Esophagus (tissue), 2 donors: ENCODE results near the gene CDKN2C. TPM values are rescaled to one million over a fixed set of nuclear protein-coding genes. Genes with fewer than 3 reads are reported as not detected.

ENCODE experiments used
- H3K27ac ChIP-seq, 2 donors: one replicate each; pipeline ENCODE4 v1.5.1; 2013; ENCODE audit warnings: low read depth in 2 of 2, mild to moderate bottlenecking in 2 of 2, inconsistent platforms in 1 of 2, low read length in 1 of 2, moderate library complexity in 1 of 2
- H3K27me3 ChIP-seq, 2 donors: one replicate each; pipeline ENCODE4 v1.6.1; 2013; ENCODE audit warnings: low read length in 2 of 2, control low read depth in 1 of 2, mild to moderate bottlenecking in 1 of 2; ENCODE audit not compliant: insufficient read depth in 2 of 2, control insufficient read depth in 1 of 2
- H3K36me3 ChIP-seq, 2 donors: one replicate each; pipeline ENCODE4 v1.6.1; 2013; ENCODE audit warnings: low read length in 1 of 2; ENCODE audit not compliant: control insufficient read depth in 2 of 2, insufficient read depth in 2 of 2
- H3K4me1 ChIP-seq, 2 donors: one replicate each; pipeline ENCODE4 v1.6.1; 2013; ENCODE audit warnings: low read length in 1 of 2; ENCODE audit not compliant: control insufficient read depth in 2 of 2, insufficient read depth in 2 of 2
- H3K4me3 ChIP-seq, 2 donors: one replicate each; pipeline ENCODE4 v1.5.1; 2013; ENCODE audit warnings: low read length in 2 of 2, mild to moderate bottlenecking in 2 of 2, low read depth in 1 of 2, moderate library complexity in 1 of 2
- H3K9me3 ChIP-seq, 2 donors: one replicate each; pipeline ENCODE4 v1.6.1; 2013; ENCODE audit warnings: mild to moderate bottlenecking in 2 of 2, low read depth in 1 of 2, low read length in 1 of 2, moderate library complexity in 1 of 2; ENCODE audit not compliant: control insufficient read depth in 2 of 2, insufficient read depth in 1 of 2
- WGBS, 2 donors: extraction: QIAGEN DNeasy Blood & Tissue Kit; methylation state at CpG; one replicate each; pipeline ENCODE4 v1.1.7; 2013; 5-methylcytosine and 5-hydroxymethylcytosine counted together
- polyA plus RNA-seq, 2 donors: library from polyadenylated mRNA; stranded (reverse); fragments of 200-250 nt; gene quantifications; one replicate each; pipeline ENCODE4 v1.2.3, GENCODE V29; 2013
- donor health status: healthy with polysubstance abuse.
- donor health status: Bipolar disorder and iron deficiency.

The CDKN2C gene
- polyA plus RNA-seq, 2 donors: 9.3 to 15.7 TPM

- Histone ChIP-seq H3K27ac (peak overlapping the region; percentile 92 to 93), H3K4me1 (peaks cover 0 to 4% of the 10 kb centered on the region in 2 donors), H3K4me3 (peak overlapping the region; percentile 78 to 95), H3K27me3 (no peaks in the 10 kb centered on the region), H3K9me3 (no peaks in the 10 kb centered on the region), H3K36me3 (peaks cover 0 to 2% of the 10 kb centered on the region in 2 donors)
- 3 to 6% methylated on average over 41 to 42 of the region's 42 CpGs for WGBS, 2 donors
These were observed 8.3 kb downstream of the CDKN2C start for GRCh38 chr1:50978144-50978851.

DNA sequence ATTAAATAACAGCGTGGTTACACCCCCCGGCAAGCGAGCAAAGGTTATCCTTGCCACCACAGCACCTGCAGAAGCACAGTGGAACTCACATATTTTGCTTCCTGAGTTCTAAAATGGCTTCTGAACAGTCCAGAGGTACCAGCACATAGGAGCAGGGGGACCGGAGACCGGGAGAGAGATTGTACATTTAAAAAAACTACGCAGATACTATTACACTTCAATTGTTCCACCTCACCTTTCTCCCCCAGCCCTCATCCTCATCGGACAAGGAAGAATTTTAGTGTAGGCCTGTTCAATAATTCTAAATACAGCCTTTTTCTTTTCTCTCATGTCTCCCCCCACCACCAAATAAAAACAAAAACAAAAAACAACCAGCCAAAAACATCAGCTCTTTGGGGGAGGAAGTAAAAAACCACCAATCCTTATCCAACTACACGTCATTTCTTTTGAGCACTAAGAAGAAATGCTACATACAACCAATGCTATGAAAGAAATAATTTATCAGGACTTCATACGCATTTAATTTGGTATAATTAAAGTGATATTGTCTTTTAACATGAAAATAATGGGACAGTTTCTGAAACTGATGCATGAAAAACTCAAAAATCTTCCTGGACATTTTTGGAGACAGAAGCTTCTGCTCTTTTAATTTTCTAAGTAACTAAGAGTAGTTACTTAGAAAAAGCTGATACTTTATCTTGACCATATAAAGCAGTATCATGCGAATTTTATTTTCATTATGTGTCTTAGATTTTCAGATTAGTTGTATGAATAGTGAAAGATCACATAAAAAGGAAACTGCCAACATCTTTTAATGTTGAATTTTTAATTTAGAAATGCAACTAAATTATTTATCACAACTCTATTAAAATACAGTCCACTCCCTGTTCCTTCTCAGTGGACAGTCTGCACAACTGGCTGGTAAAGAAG is 9.1 kb downstream of the CDKN2C start:
- H3K36me3 ChIP-seq: peaks cover 0 to under 1% of the 10 kb centered on the region in 2 donors
- peak overlapping the region; percentile 92 to 93 for H3K27ac ChIP-seq
- H3K9me3 ChIP-seq: no peaks in the 10 kb centered on the region
- H3K4me1 ChIP-seq: peaks cover 0 to 4% of the 10 kb centered on the region in 2 donors
- WGBS, 2 donors: 33 to 54% methylated on average over 10 of the region's 10 CpGs
- H3K27me3 ChIP-seq: no peaks in the 10 kb centered on the region
- H3K4me3 ChIP-seq: peak overlapping the region in 1 of 2 donors; percentile 78

- WGBS, 2 donors: 81 to 86% methylated on average over 1 of the region's 1 CpG
- H3K27me3 ChIP-seq: no peaks in the 10 kb centered on the region
- H3K27ac ChIP-seq: no peak overlapping the region
- H3K9me3 ChIP-seq: no peaks in the 10 kb centered on the region
- H3K36me3 ChIP-seq: no peaks in the 10 kb centered on the region
- peaks cover 0 to 4% of the 10 kb centered on the region in 2 donors for H3K4me1 ChIP-seq
- H3K4me3 ChIP-seq: no peak overlapping the region
These were observed 9.9 kb downstream of the CDKN2C start for GRCh38 chr1:50979937-50980336.

GRCh38 chr1:50980505-50980904 is 10.5 kb downstream of the CDKN2C start:
- H3K27ac ChIP-seq: no peak overlapping the region
- H3K4me3 ChIP-seq: no peak overlapping the region
- H3K27me3 ChIP-seq: no peaks in the 10 kb centered on the region
- no peaks in the 10 kb centered on the region for H3K36me3 ChIP-seq
- peaks cover 0 to 4% of the 10 kb centered on the region in 2 donors for H3K4me1 ChIP-seq
- no peaks in the 10 kb centered on the region for H3K9me3 ChIP-seq

DNA sequence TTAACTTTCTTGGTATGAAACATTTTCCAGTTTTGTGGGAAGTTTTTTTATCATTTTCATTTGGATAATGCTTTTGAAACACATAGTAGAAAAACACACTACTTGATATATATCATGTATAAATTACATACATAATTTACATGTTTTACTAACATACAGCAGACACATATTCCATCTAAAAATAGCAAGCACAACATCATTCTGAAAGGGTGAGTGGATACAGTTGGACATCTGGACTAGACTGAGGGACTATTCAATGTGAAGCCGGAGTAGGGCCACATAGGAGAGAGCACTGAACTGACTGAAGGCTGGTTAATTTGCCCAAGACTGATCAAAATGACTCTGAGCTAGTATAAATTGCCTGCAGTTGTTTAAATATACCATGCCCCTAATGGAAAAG is 11.7 kb downstream of the CDKN2C start:
- 79 to 95% methylated on average over 1 of the region's 1 CpG for WGBS, 2 donors
- no peak overlapping the region for H3K4me3 ChIP-seq
- no peaks in the 10 kb centered on the region for H3K36me3 ChIP-seq
- no peaks in the 10 kb centered on the region for H3K4me1 ChIP-seq
- no peaks in the 10 kb centered on the region for H3K9me3 ChIP-seq
- H3K27ac ChIP-seq: no peak overlapping the region
- no peaks in the 10 kb centered on the region for H3K27me3 ChIP-seq

- H3K27me3 ChIP-seq: no peaks in the 10 kb centered on the region
- no peaks in the 10 kb centered on the region for H3K36me3 ChIP-seq
- H3K9me3 ChIP-seq: no peaks in the 10 kb centered on the region
- 87 to 94% methylated on average over 3 of the region's 3 CpGs for WGBS, 2 donors
- no peaks in the 10 kb centered on the region for H3K4me1 ChIP-seq
- H3K27ac ChIP-seq: no peak overlapping the region
- no peak overlapping the region for H3K4me3 ChIP-seq
These were observed 12.6 kb downstream of the CDKN2C start for GRCh38 chr1:50982611-50983010.

DNA sequence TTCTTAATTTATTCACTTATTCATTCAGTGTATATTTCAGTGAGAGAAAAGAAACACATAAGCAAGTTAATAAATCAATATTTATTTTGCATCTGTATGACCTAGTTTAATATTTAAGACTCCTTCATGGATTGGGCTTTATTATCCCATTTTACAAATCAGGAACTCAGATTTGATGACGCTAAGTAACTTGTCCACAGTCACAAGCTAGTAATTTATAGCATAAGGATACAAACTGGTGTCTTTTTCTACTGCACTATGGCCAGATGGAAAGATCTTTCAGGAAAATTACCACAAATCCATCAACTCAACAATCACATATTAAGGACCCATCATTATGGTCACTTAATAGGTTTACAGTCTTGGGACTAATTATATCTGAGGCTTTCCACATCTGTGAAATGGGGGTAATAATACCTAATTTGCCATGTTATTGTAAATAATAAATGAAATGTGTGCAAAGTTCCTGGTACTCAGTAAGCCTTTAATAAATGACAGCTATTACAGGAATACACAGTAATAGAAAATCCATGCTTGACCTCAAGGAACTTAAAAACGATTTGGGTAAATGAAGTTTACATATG is 13.3 kb downstream of the CDKN2C start:
- Histone ChIP-seq H3K4me1 (no peaks in the 10 kb centered on the region), H3K27ac (no peak overlapping the region), H3K27me3 (no peaks in the 10 kb centered on the region), H3K9me3 (no peaks in the 10 kb centered on the region), H3K36me3 (no peaks in the 10 kb centered on the region), H3K4me3 (no peak overlapping the region)
- WGBS, 2 donors: 57 to 58% methylated on average over 2 of the region's 2 CpGs

DNA sequence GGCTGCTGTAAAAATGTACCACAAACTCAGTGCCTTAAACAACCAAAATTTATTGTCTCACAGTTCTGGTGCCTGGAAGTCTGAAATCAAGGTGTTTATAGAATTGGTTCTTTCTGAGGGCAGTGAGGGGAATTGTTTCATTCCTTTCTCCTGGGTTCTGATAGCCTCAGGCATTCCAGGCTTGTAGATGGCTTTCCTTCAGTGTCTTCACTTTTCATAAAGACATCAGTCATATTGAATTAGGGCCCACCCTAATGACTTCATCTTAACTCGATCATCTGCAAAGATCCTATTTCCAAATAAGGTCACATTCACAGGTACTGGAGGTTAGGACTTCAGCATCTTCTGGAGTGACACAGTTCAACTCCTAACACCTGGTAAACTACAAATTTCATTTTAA is 15.0 kb downstream of the CDKN2C start:
- Histone ChIP-seq H3K9me3 (no peaks in the 10 kb centered on the region), H3K27ac (no peak overlapping the region)
- WGBS, 2 donors: 32 to 33% methylated on average over 1 of the region's 1 CpG

GRCh38 chr1:50986653-50987052 is 16.6 kb downstream of the CDKN2C start:
- Histone ChIP-seq H3K4me3 (no peak overlapping the region), H3K36me3 (no peaks in the 10 kb centered on the region), H3K9me3 (no peaks in the 10 kb centered on the region), H3K27ac (no peak overlapping the region), H3K4me1 (no peaks in the 10 kb centered on the region), H3K27me3 (no peaks in the 10 kb centered on the region)
- WGBS, 2 donors: 79 to 81% methylated on average over 4 of the region's 4 CpGs

More for the DNA sequence above, 15.0 kb downstream of the CDKN2C start:
- H3K36me3 ChIP-seq: no peaks in the 10 kb centered on the region
- no peaks in the 10 kb centered on the region for H3K27me3 ChIP-seq
- no peak overlapping the region for H3K4me3 ChIP-seq
- H3K4me1 ChIP-seq: no peaks in the 10 kb centered on the region
